Activated CD4-positive, CD25-positive, alpha-beta regulatory T cell (primary cell): ENCODE data around the gene HCN1.
"Not testable (repeated sequence)": the region's sequence is repeated elsewhere in the genome, so short reads cannot be mapped to it uniquely, and the experiment has no call there.

Source experiments
- DNase-seq, 4 experiments: peaks; one replicate each; lab custom pipeline; 2025; lab: John Stamatoyannopoulos, UW

Gene HCN1

DNA sequence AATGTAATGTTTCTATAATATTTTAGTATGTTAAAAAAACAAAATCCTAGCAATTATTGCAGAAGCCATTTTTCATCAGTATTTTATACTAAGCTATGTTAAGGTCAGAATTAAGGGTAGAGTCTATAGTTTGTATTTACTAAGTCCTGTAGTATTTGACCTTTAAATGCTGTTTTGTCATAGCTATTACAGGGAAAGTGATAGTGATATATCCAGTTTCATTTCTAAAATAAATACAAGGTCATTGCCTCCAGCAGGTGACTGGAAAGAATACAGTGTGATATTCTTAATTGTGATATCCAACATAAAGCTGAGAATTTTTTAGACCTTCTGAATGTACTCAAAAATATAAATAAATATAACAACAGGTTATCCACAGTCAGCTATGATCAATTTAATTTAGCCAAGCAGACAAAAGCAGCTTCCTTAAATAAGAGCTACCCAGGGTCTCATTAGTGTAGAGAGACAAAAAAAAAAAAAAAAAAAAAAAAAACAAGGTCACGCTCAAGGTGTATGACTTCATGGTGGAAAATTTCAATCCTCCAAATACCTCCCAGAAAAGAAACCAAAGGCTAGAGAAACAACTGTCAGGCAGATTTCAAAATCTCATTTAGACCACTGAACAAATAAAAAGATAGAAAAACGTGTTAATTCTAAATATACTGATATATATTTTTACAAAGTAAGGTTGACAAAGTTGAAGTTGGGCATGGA lies 278.7 kb downstream of the HCN1 start:
- no peak for DNase-seq

DNA sequence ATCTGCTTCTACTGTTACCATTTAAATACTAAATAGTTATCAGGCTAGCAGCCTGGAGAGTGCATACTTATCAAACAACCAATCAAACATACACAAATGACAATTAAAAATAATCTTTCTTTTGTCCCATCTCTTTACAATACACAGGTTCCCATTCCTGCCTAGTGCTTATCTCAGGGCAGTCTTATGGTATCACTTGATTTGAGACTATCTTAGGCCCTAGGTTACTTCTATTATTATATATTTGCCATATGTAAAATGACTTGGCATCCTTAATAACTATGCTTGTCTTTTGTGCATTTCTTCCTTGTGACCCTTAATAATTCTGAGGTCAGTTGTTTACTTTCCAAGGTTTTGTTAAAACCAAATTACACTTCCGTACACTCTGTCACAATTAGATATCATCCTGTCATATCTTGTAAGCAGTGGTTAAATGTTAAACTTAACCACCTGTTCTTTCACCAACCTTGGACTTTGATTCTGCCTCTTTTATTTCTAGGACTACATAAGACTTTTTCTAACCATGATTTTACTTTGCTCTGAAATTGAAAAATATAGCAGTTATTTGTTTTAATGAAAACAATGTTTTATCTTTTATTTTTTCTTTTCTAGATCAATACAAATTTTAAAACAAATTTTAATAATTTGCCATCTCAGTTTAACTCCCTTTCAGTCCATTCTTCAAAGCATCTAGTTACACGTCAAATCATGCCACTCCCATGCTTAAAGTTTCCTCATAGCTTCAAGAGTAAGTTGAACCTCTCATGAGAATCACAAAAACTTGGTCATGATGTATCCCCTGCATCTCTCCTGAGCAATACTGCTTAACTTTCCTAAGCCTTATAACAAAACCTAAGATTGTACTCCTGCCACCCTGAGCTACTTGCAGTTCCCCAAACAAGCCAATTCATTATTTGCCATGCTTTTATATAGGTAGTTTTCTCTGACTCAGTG lies 281.3 kb downstream of the HCN1 start:
- no peak for DNase-seq

DNA sequence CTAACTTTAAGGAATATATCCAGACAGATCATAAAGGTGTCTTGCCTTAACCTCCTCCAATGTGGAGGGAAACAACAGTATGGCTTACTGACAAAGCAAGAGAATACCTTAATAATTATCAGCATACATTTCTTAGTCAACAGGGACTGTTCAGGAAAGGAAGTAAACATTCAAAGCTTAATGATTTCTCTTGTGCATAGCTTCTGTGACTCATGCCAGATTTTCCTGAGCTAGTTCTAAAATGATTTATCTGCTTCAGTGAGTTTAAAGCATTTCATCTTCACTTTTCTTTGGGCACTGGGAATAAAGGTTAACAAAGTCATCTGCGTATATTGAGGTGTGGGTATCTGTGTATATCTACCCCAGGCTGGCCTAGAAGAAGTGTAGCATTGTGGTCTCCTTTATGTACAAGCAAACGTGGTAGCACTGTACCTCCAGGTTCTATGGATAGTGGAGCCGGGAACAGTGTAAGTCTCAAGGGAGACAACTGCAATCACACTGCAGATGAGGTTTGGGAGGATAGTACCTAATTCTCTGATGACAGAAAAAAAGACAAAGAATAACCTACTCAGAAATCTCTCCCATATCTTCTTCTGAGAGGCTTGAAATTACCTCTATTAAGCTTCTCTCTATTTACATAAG lies 284.1 kb downstream of the HCN1 start:
- no peak for DNase-seq

DNA sequence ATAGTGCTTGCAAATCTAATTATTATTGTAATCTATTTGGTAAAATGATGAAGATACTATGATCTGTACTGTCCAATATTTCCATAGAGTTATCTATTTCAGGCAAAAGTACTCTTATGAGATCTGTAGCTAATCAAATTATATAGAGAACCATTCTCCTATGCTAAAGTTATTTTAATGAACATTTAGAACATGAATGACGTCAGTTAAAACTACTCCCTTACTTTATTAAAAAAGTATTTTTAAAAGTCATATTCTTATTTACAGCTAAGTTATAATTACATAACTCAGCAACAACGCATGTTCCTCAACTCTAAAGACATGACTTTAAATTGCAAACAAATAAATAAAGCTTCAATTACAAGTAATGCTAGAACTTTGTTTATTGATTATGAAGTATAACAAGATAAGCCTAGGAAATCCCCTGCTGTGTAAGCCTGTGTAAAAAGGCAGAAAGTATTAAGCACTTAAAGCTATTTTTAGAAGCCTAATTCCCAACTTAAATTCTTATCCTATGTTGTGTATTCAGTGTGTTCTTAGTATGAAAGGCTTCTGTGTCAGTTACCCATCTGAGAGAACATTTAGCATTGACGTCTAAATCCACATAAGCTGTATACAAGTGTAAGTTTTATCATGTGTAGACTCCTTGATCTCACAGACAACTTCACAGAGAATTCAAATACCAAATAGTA lies 285.7 kb downstream of the HCN1 start:
- no peak for DNase-seq

DNA sequence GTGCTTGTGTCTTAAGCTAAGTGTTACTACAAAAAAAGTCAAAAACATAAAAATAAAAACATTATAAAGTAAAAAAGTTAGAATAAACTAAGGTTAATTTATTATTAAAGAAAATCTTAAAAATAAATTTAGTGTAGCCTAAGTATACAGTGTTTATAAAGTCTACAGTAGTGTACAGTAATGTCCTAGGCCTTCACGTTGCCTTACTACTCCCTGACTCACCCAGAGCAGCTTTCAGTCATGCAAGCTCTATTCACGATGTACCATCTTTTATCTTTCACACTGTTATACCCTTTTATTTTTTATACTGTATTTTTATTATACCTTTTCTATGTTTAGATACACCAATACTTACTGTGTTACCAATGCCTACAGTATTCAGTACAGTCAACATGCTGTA lies 288.1 kb downstream of the HCN1 start:
- DNase-seq: no peak

DNA sequence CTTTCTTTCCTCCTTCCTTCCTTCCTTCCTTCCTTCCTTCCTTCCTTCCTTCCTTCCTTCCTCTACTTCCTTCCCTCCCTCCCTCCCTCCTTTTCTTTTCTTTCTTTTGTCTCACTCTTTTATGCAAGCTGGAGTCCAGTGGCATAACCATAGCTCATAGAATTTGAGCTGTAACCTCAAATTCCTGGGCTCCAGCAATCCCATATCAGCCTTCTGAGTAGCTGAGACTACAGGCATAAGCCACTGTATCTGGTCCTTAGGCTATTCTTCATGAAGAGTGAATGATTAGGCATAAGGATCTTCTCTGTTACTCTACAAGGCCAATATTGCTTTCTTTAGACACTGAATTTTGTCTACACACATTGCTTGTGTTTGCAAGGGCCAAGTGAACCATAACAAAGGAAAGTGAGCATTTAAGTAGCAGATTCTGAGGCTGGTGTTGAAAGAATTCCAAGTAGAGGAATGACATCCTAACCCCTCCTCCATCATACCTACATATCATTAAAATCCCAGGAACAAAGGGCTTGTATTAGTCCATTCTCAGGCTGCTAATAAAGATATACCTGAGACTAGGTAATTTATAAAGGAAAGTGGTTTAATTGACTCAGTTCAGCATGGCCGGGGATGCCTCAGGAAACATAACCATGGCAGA lies 293.2 kb downstream of the HCN1 start:
- no peak for DNase-seq

DNA sequence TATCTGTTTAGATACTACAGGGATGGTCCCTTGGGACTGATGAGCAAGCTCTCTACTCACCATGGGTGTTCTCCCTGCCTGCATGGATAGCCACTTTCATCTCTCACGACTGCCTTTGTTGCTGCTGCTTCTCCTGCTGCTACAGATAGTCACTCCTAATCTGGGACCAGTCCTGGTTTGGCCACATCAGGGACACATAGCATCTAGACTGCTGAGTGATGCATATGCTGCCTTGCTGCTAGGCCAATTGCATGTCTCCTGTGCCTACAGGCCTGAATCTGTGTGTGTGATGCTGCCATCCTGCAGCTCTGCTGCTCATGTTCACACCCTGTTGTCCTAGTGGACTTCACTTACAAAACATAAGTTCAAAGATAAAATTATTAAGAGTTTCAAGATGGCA lies 297.1 kb downstream of the HCN1 start:
- no peak for DNase-seq

DNA sequence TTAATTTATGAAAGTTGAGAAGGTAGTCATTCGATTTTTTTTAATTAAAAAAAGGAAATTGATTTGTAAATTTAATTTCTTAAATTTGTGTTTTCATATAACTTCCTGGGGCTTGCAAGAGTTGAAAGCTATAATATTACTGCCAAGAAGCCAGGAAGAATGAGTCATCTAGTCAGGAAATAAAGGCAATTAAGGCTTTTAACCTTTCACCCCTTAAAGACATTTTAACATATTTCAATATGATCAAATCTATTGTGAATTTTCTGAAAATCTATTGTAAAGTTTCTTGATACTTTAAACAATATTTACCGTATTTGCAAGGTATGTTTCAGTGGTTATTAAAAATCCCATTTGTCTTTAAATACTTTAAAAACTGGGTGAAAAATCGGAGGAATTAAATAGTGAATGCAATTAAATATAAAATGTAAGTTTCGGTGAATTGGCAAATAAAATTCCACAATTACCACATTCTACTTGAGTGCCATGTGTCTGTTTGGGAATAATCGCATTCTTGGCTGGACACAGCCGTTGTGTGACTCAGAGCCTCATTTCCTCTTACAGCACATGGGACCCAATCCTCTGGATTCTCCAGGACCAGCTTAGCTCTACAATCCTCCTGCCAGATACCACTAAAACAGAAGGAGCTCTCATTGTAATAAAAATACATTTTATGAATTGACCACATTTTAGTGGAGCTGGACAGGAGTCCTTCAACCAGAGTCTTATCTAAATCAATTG lies 310.7 kb downstream of the HCN1 start:
- DNase-seq: no peak

DNA sequence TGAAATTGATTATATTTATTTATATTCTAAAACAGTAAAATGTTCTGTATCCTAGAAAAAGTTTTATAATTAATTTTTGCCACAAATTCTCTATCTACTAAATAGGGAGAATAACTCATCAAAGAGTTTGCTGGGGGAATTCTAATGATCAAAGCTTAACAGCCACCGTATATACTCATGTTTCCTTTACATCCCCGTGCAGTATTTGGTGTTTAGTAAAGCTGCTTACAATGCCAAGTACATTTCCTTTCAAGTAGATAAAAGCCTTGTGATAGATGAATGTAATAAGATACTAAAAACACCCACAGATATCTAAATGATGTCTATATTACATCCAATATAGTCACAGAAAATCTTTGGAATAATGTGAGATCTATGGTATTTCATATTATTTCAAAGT lies 312.2 kb downstream of the HCN1 start:
- DNase-seq: no peak

DNA sequence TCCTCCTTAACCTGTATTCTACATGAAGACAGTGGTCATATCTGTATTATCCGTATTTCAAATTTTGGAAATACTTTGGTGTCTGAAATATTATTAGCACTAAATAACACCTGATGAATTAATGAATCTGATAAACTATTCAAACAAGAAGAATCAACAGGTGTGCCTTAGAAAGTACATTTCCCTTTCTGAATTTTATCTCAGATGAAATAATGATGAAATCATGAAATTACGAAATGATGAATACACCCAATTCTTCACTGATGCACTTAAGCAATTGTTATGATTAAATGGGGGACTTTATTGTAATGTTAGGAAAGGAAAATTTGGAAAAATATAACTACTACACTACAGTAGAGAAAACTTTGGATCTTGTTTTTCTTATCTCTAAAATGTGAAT lies 313.6 kb downstream of the HCN1 start:
- DNase-seq: no peak

DNA sequence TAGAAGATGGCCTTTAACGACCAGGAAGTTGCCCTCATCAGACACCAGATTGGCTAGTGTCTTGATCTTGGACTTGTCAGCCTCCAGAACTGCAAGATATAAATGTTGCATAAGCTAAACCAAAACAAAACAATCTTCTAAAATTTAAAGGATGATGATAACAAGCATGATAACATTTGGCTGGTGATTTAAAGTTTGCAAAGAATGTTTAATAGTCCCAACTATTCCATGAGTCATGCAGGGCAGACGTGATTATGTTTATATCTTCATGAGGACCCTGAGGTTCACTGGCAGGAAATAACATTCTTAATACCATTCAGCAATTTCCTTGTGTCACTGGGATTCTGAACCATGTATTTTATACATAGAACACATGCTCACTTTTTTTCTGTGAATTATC lies 319.8 kb downstream of the HCN1 start:
- no peak for DNase-seq

DNA sequence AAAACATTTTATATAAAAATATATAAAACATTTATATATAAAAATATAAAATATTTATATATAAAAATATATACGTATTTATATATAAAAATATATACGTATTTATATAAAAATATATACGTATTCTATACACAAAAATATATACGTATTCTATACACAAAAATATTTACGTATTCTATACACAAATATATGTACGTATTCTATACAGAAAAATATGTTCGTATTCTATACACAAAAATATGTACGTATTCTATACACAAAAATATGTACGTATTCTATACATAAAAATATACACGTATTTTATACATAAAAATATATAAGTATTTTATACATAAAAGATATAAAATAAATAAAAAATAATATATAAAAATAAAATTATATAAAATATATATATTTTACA lies 323.6 kb downstream of the HCN1 start:
- DNase-seq: no peak

DNA sequence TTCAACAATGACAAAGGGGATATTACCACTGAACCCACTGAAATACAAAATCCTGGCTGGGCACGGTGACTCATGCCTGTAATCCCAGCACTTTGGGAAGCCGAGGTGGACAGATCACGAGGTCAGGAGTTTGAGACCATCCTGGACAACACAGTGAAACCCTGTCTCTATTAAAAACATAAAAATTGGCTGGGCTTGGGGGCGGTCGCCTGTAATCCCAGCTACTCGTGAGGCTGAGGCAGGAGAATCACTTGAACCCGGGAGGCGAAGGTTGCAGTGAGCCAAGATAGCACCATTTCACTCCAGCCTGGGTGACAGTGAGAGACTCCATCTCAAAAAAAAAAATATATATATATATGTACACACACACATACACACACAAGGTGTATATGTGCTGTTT lies 324.8 kb downstream of the HCN1 start:
- DNase-seq: not testable (repeated sequence)

DNA sequence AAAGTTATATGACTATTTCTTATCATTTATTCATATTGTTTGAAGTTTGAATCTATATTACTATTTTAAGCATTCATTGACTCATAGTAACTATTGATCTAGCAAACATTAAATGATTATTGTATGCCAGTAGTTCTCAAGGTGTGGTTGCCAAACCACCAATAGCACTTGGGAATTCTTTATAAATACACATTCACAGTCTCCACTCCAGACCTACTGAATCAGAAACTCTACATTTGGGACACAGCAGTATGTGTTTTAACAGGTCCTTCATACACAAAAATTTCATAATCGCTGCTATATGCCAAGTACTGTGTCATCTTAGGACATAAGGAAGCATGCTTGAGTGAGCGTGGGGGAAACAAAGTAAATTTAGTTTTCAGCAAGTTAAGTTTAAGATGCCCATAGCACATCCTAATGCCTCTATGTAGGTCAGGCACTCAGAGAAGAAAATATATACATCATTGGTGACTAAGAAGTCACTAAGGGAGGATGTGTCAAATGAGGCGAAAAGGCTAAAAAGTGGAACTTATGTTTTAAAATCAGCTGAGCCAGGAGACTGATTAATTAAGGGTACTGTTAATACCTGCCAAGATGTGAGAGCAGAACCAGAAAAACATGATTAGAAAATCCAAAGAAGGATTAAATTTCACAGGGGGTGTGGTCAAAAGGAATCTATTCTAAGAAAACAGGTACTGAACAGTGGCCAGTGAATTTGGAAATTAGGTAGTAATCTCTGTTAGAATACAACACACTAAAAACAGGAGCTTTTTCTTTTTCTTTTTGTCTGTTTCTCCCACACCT lies 340.8 kb downstream of the HCN1 start:
- DNase-seq: no peak

DNA sequence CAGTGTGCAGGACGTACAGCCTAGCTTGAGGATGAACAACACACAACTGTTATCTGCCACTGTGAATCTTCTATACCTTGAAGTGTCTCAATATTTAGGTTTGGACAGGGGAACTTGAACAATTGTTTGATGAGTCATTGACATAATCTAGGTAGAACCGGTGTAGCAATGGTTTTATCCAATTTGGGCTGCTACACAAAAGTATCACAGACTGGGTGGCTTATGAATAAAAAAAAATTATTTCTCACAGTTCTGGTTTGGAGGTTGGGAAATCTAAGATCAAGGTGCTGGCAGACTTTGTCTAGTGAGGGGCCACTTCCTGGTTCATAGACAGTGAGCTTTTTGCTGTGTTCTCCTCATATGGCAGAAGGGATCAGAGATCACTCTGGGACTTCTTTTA lies 359.7 kb downstream of the HCN1 start:
- no peak for DNase-seq

DNA sequence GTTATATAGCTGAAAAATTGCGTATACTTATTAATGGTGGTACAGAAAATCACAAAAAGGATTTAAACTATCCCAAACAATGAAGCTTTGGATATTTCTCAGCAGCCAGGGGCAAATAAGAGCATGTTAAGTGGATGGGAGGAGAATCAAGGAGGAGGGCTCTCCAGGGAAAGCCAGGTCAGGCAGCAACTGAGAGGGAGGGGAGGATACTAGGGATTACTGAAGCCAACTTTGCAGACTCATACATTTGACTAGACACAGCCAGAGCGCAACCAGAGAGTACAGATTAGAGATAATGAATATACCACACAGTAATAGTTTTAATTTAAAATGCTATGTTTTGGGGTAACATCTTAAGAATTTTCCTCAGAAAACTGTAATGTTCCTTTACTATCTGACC lies 360.2 kb downstream of the HCN1 start:
- DNase-seq: no peak

DNA sequence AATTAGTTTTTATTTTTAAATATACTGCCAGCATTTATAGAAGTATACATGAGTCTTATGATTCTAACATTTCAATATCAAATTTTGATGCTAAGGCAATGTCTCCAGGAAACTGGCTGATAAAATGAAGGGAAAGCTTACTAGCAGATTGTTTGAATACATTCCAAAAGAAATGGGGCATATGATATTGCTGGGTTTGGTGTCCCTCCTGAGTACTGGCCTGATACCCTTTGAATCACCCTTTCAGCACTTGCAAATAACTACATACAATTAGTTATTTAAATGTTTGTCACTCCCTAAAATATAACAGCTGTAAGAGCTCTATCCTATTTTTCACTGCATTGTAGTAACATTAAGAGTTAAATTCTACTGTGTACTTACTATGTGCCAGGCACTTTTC lies 360.8 kb downstream of the HCN1 start:
- no peak for DNase-seq

DNA sequence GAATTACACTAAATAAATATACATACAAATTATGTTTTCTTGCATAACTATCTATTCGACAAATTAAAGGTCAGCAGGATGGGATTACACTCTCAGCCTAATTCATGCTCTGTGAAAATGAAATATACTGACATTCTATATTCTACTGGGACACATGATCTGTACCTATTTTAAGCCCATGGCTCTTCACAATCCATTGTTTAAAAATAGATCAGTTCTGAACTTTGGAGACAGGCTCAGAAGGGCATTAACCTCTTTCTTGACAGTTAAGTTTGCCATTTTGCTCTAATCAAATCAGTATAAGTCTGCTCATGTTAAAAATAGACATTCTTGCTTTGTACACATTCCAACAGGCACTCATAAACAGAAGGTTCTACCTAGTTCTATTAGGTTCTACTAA lies 361.2 kb downstream of the HCN1 start:
- DNase-seq: no peak

DNA sequence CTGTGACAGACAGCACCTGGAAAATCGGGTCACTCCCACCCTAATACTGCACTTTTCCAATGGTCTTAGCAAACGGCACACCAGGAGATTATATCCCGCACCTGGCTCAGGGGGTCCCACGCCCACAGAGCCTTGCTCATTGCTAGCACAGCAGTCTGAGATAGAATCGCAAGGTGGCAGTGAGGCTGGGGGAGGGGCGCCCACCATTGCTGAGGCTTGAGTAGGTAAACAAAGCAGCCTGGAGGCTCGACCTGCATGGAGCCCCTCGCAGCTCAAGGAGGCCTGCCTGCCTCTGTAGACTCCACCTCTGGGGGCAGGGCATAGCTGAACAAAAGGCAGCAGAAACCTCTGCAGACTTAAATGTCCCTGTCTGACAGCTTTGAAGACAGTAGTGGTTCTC lies 383.6 kb downstream of the HCN1 start:
- not testable (repeated sequence) for DNase-seq

DNA sequence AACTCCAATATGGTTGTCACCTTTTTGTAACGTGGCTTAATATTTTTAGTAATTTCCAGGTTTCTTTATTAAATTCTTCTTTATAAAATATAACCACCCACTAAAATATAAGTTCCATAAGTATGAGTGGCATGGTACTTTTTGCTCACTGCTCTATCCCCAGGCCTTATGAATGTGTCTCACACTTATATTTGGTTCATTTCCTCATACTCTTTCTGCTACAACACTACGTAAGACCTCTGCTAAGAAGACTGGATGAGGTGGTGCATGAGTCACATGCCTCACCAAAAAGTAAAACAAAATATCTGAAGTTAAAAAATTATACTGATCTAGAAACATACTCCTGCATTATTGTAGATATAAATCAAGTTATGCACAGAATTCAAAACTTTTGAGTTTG lies 400.9 kb downstream of the HCN1 start:
- DNase-seq: no peak
